GM21528 (cell line): ENCODE measurements around the gene CCDC121.
A peak's percentile ranks its signal among the peaks of the same experiment; 100 is the strongest.

ENCODE experiments used
- ATAC-seq: cut with Tn5 transposase; IDR thresholded peaks from one replicate; pipeline ENCODE4 v1.9.1; 2021; ENCODE audit warnings: mild to moderate bottlenecking, moderate library complexity; ENCODE audit not compliant: unreplicated experiment, low FRiP score

Gene CCDC121

GRCh38 chr2:27583390-27583915, 45.4 kb downstream of the CCDC121 start:
- no peak for ATAC-seq

DNA sequence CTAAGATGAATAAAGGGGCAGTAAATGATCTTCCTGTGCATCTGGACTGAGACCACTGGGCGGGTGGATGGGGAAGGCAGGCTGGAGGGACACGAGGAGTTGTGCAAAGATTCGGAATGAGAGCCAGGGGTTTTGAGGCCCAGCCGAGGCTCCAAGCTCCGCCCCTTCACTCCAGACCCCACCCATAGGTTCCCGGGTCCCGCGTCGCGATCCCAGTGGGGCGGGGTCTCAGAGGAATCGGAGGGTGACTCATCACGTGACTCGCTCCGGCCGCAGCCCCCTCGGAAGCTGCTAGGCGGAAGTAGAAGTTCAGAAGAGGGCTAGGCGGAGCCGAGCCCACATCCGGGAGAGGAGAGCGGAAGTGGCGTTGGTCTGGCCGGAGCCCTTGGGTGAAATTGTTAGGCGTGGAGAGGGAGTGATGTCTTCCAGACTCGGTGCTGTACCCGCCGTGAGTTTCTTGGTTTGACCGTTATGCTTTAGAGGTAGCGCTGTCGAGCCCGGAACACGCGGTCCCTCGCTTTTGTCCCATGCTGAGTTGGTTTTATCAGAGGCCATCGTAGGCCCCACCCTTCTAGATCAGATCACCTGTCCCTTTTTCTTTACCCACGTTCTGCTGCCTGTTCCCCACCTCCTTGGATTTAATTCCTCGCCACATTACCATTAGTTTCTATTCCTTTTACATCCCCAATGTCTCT, 46.0 kb downstream of the CCDC121 start, which contains the start of gene ZNF512:
Gene ZNF512, plus strand, starts transcription at position 348 of the 695 bp plus-strand sequence. Its CDS starts 71 bp downstream, at position 419.
- peak; percentile 93 for ATAC-seq

- ATAC-seq, result no peak
Measured at GRCh38 chr2:27582129-27582694, 46.6 kb downstream of the CCDC121 start.

DNA sequence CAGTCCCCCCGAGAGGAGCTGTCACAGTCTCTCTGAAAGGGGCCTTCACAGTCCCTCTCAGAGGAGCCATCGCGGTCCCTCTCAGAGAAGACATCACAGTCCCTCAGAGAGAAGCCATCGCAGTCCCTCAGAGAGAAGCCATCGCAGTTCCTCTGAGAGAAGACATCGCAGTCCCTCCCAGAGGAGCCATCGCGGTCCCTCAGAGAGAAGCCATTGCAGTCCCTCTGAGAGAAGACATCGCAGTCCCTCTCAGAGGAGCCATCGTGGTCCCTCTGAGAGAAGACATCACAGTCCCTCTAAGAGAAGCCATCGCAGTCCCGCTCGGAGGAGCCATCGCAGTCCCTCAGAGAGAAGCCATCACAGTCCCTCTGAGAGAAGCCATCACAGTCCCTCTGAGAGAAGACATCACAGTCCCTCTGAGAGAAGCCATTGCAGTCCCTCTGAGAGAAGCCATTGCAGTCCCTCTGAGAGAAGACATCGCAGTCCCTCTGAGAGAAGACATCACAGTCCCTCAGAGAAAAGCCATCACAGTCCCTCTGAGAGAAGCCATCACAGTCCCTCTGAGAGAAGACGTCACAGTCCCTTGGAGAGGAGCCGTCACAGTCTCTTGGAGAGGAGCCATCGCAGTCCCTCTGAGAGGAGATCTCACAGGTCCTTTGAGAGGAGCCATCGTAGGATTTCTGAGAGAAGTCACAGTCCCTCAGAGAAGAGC, 47.2 kb downstream of the CCDC121 start:
- no peak for ATAC-seq
